Ishikawa (cell line): ENCODE results near the gene APOBEC3A.

Source experiments
- CEBPB ChIP-seq: IDR thresholded peaks from 2 replicates; pipeline ENCODE4 v1.6.1; 2012
- CREB1 ChIP-seq: IDR thresholded peaks from 2 replicates; pipeline ENCODE4 v1.6.1; 2012; ENCODE audit warnings: low read depth
- EGR1 ChIP-seq: IDR thresholded peaks from 2 replicates; pipeline ENCODE4 v1.6.1; 2012
- EP300 ChIP-seq: IDR thresholded peaks from 2 replicates; pipeline ENCODE4 v1.6.1; 2012; ENCODE audit warnings: borderline replicate concordance
- FOXM1 ChIP-seq: IDR thresholded peaks from 2 replicates; pipeline ENCODE4 v1.6.1; 2012; ENCODE audit warnings: low read depth, borderline replicate concordance
- NFIC ChIP-seq: IDR thresholded peaks from 2 replicates; pipeline ENCODE4 v1.6.1; 2012
- RAD21 ChIP-seq: IDR thresholded peaks from 2 replicates; pipeline ENCODE4 v1.6.1; 2012; ENCODE audit warnings: low read depth
- REST ChIP-seq: IDR thresholded peaks from 2 replicates; pipeline ENCODE4 v1.6.1; 2012; ENCODE audit warnings: low read depth, mild to moderate bottlenecking
- TAF1 ChIP-seq: IDR thresholded peaks from 2 replicates; pipeline ENCODE4 v1.6.1; 2012; ENCODE audit warnings: low read depth, mild to moderate bottlenecking
- TCF12 ChIP-seq: IDR thresholded peaks from 2 replicates; pipeline ENCODE4 v1.6.1; 2012; ENCODE audit warnings: low read depth
- TEAD4 ChIP-seq: IDR thresholded peaks from 2 replicates; pipeline ENCODE4 v1.6.1; 2012
- YY1 ChIP-seq: IDR thresholded peaks from 2 replicates; pipeline ENCODE4 v1.6.1; 2012; ENCODE audit warnings: low read depth
- TF ChIP-seq, protein P1 (sequence below): IDR thresholded peaks from 2 replicates; pipeline ENCODE4 v1.6.1; 2012

DNA sequence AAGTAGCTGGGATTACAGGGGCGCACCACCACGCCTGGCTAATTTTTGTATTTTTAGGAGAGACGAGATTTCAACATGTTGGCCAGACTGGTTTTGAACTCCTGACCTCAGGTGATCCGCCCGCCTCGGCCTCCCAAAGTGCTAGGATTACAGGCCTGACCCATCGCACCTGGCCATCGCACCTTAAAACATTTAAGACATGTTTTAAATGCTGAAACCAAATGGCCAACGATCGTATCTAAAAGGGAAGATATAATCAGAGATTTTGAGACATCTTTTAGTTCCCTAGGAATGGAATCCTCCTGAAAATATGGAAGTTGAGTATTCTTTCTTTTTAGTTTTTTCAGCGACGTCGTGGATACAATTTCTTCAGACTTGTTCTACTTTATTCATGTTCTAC is 21.8 kb upstream of the APOBEC3A start:
- no peak for TF ChIP-seq CREB1
- TF ChIP-seq CEBPB = no peak
- no peak for TF ChIP-seq TAF1
- no peak for TF ChIP-seq RAD21
- TF ChIP-seq, protein P1, sequence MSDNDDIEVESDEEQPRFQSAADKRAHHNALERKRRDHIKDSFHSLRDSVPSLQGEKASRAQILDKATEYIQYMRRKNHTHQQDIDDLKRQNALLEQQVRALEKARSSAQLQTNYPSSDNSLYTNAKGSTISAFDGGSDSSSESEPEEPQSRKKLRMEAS = no peak
- TF ChIP-seq NFIC = no peak
- no peak for TF ChIP-seq YY1
- TF ChIP-seq EP300 = no peak
- no peak for TF ChIP-seq TEAD4
- no peak for TF ChIP-seq REST
- TF ChIP-seq EGR1 = no peak
- TF ChIP-seq FOXM1 = no peak
- TF ChIP-seq TCF12 = no peak
